HCT116 (cell line): ENCODE measurements around the gene MARCKS. TPM values are rescaled to one million over a fixed set of nuclear protein-coding genes. Genes with fewer than 3 reads are reported as not detected.

Experiments used
- ATAC-seq: fragments of 200-7000 bp; cut with Tn5 transposase; 2 replicates; pipeline ENCODE4 v1.9.1; 2020; ENCODE audit warnings: mild to moderate bottlenecking, moderate library complexity
- BruUV-seq: library from RNA; stranded (reverse); fragments of 400-500 nt; replicated peaks from 2 replicates; lab custom pipeline; 2021; lab: Mats Ljungman, UMichigan
- CTCF ChIA-PET: fragments of 300-600 bp; sonication (Branson Sonifier 250); formaldehyde crosslinking; loops from one replicate; lab custom pipeline; 2021; ENCODE audit warnings: antibody characterized with exemption; lab: Charles Lee
- POLR2A ChIA-PET: fragments of 300-600, 350-600 bp; sonication (Branson Sonifier 250); formaldehyde crosslinking; loops from one replicate; lab custom pipeline; 2021; ENCODE audit warnings: antibody characterized with exemption; lab: Charles Lee
- RAD21 ChIA-PET, 2 experiments: fragments of 300-600 bp; sonication (Branson Sonifier 250); formaldehyde crosslinking; loops; one replicate each; lab custom pipeline; 2023; ENCODE audit warnings: low total read pairs in 2 of 2; ENCODE audit not compliant: uncharacterized antibody in 2 of 2, unreplicated experiment in 2 of 2, low non-redundant PET in 1 of 2; lab: Charles Lee
- DNase-seq: peaks from one replicate; pipeline ENCODE4 v3.0.0-alpha.2; 2010; ENCODE audit warnings: low read depth, low spot score
- H2AFZ ChIP-seq: fragments of 200-600 bp; shearing (Covaris generic), sonication (generic); 2 replicates; pipeline ENCODE4 v1.6.1; 2017; ENCODE audit warnings: low read depth, mixed run types, mixed read lengths, antibody characterized with exemption, low read length; ENCODE audit not compliant: poor library complexity, severe bottlenecking
- H3K27ac ChIP-seq: 2 replicates; pipeline ENCODE4 v1.5.1; 2012; ENCODE audit warnings: low read depth, low read length
- H3K27me3 ChIP-seq: fragments of 200-600 bp; sonication (generic); 2 replicates; pipeline ENCODE4 v1.6.1; 2016; ENCODE audit warnings: mixed run types, low read length, mixed read lengths; ENCODE audit not compliant: insufficient read depth
- H3K36me3 ChIP-seq, 2 experiments: fragments of 200-500 bp in 1 of 2; fragments of 200-600 bp in 1 of 2; sonication (Bioruptor generic) in 1 of 2; sonication (generic) in 1 of 2; 2 replicates each; pipeline versions ENCODE4 v1.5.1 to v1.6.1; 2014 to 2016; ENCODE audit warnings: low read length in 2 of 2, inconsistent platforms in 1 of 2, mixed read lengths in 1 of 2, mixed run types in 1 of 2; ENCODE audit not compliant: insufficient read depth in 2 of 2, control insufficient read depth in 1 of 2
- H3K4me1 ChIP-seq, 2 experiments: fragments of 200-600 bp in 1 of 2; sonication (generic) in 1 of 2; 2 replicates each; pipeline versions ENCODE4 v1.5.1 to v1.6.1; 2012 to 2017; ENCODE audit warnings: low read length in 2 of 2, inconsistent platforms in 1 of 2, mild to moderate bottlenecking in 1 of 2, mixed read lengths in 1 of 2, mixed run types in 1 of 2, moderate library complexity in 1 of 2; ENCODE audit not compliant: insufficient read depth in 2 of 2, control insufficient read depth in 1 of 2
- H3K4me2 ChIP-seq: fragments of 200-600 bp; sonication (generic); 2 replicates; pipeline ENCODE4 v1.6.1; 2017; ENCODE audit warnings: mixed run types, low read length, mixed read lengths
- H3K4me3 ChIP-seq, 2 experiments: fragments of 200-600 bp in 1 of 2; sonication (generic) in 1 of 2; replicated peaks in 1 of 2; 2 replicates each; pipeline ENCODE4 v1.5.1; 2011 to 2016; ENCODE audit warnings: low read length in 2 of 2, control low read depth in 1 of 2, low read depth in 1 of 2, mild to moderate bottlenecking in 1 of 2, mixed read lengths in 1 of 2, mixed run types in 1 of 2
- H3K79me2 ChIP-seq: fragments of 200-600 bp; sonication (generic); 2 replicates; pipeline ENCODE4 v1.6.1; 2017; ENCODE audit warnings: mild to moderate bottlenecking, mixed run types, low read length, moderate library complexity, mixed read lengths; ENCODE audit not compliant: insufficient read depth
- H3K9ac ChIP-seq: fragments of 200-600 bp; sonication (generic); 2 replicates; pipeline ENCODE4 v1.6.1; 2016; ENCODE audit warnings: low read length, mixed read lengths
- H3K9me2 ChIP-seq: fragments of 200-600 bp; sonication (generic), shearing (Covaris generic); 2 replicates; pipeline ENCODE4 v1.6.1; 2017; ENCODE audit warnings: mixed run types, mild to moderate bottlenecking, moderate library complexity; ENCODE audit not compliant: insufficient read depth
- H3K9me3 ChIP-seq, 2 experiments: fragments of 200-500 bp in 1 of 2; fragments of 200-600 bp in 1 of 2; sonication (Bioruptor generic) in 1 of 2; sonication (generic) in 1 of 2; 2 replicates each; pipeline ENCODE4 v1.6.1; 2014 to 2017; ENCODE audit warnings: low read length in 2 of 2, mixed read lengths in 2 of 2, inconsistent platforms in 1 of 2, low read depth in 1 of 2, mild to moderate bottlenecking in 1 of 2, mixed run types in 1 of 2, moderate library complexity in 1 of 2; ENCODE audit not compliant: control insufficient read depth in 1 of 2, insufficient read depth in 1 of 2
- H4K20me1 ChIP-seq: fragments of 200-600 bp; sonication (generic), shearing (Covaris generic); 2 replicates; pipeline ENCODE4 v1.6.1; 2017; ENCODE audit warnings: mixed run types, mild to moderate bottlenecking, moderate library complexity; ENCODE audit not compliant: insufficient read depth
- EGR1 ChIP-seq: IDR thresholded peaks from 2 replicates; pipeline ENCODE4 v1.6.1; 2012; ENCODE audit warnings: low read depth
- ELF1 ChIP-seq: IDR thresholded peaks from 2 replicates; pipeline ENCODE4 v1.6.1; 2012; ENCODE audit warnings: low read depth, borderline replicate concordance
- EZH2 ChIP-seq: fragments of 200-600 bp; sonication (generic); IDR thresholded peaks from 2 replicates; pipeline ENCODE4 v1.6.1; 2017; ENCODE audit warnings: antibody characterized with exemption, mixed run types
- FOSL1 ChIP-seq: IDR thresholded peaks from 2 replicates; pipeline ENCODE4 v1.6.1; 2012; ENCODE audit warnings: low read depth
- JUND ChIP-seq: IDR thresholded peaks from 2 replicates; pipeline ENCODE4 v1.6.1; 2012
- POLR2A ChIP-seq: IDR thresholded peaks from 2 replicates; pipeline ENCODE4 v1.7.0; 2011; ENCODE audit warnings: borderline replicate concordance; ENCODE audit not compliant: insufficient read depth, insufficient read length; ENCODE audit errors: extremely low read depth
- POLR2AphosphoS5 ChIP-seq: IDR thresholded peaks from 2 replicates; pipeline ENCODE4 v1.6.1; 2011; ENCODE audit warnings: mild to moderate bottlenecking, low read depth, low read length, moderate library complexity
- SIN3A ChIP-seq: IDR thresholded peaks from 2 replicates; pipeline ENCODE4 v1.6.1; 2012; ENCODE audit warnings: low read depth
- SP1 ChIP-seq: IDR thresholded peaks from 2 replicates; pipeline ENCODE4 v1.6.1; 2012; ENCODE audit warnings: low read depth
- TCF7L2 ChIP-seq: IDR thresholded peaks from 2 replicates; pipeline ENCODE4 v1.7.0; 2011; ENCODE audit warnings: borderline replicate concordance, inconsistent platforms; ENCODE audit not compliant: insufficient read depth, insufficient read length; ENCODE audit errors: extremely low read depth
- ZNF274 ChIP-seq: fragments of 200-500 bp; sonication (Bioruptor generic); IDR thresholded peaks from 2 replicates; pipeline ENCODE4 v1.6.1; 2014; ENCODE audit warnings: mild to moderate bottlenecking, low read depth, low read length, inconsistent platforms
- intact Hi-C: fragments of 100-400 bp; cut with micrococcal nuclease; formaldehyde crosslinking; loops from 2 replicates; pipeline ENCODE4 v1.10.0; 2022
- total RNA-seq: library from RNA; stranded (reverse); gene quantifications from one replicate; pipeline ENCODE4 v1.2.1, GENCODE V29; 2021; ENCODE audit not compliant: unreplicated experiment
- TF ChIP-seq, protein P1 (sequence below): IDR thresholded peaks from 2 replicates; pipeline ENCODE4 v1.6.1; 2012; ENCODE audit warnings: low read depth
- TF ChIP-seq, protein P2 (sequence below): IDR thresholded peaks from 2 replicates; pipeline ENCODE4 v1.6.1; 2012

The MARCKS gene
- total RNA-seq, 1 experiment from 2014 or later = 25.7 TPM

DNA sequence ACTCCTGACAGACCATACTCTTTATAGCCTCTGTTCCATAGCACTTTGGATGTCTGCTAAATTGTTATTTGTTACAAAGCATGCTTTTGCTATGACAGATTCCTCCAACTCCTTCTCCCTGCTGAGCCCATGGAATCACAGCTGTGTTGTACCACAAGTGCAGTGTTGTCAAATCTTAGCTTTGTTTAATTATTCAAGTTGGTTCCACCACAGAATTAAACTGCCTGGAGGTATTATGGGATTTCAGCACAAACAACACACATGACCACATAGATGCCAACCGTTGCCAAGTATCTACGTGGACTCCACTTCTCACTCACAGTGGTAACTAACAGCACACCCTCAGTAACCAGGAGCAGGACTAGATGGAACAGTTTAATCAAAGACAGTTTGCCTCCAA lies 32.7 kb upstream of the MARCKS start:
- no peaks in the 10 kb centered on the region for H3K79me2 ChIP-seq
- POLR2A ChIA-PET = no interaction called here
- H3K36me3 ChIP-seq = no peaks in the 10 kb centered on the region
- TF ChIP-seq POLR2A = no peak
- TF ChIP-seq POLR2AphosphoS5 = no peak
- TF ChIP-seq ELF1 = no peak
- no peak for TF ChIP-seq FOSL1
- TF ChIP-seq, protein P1, sequence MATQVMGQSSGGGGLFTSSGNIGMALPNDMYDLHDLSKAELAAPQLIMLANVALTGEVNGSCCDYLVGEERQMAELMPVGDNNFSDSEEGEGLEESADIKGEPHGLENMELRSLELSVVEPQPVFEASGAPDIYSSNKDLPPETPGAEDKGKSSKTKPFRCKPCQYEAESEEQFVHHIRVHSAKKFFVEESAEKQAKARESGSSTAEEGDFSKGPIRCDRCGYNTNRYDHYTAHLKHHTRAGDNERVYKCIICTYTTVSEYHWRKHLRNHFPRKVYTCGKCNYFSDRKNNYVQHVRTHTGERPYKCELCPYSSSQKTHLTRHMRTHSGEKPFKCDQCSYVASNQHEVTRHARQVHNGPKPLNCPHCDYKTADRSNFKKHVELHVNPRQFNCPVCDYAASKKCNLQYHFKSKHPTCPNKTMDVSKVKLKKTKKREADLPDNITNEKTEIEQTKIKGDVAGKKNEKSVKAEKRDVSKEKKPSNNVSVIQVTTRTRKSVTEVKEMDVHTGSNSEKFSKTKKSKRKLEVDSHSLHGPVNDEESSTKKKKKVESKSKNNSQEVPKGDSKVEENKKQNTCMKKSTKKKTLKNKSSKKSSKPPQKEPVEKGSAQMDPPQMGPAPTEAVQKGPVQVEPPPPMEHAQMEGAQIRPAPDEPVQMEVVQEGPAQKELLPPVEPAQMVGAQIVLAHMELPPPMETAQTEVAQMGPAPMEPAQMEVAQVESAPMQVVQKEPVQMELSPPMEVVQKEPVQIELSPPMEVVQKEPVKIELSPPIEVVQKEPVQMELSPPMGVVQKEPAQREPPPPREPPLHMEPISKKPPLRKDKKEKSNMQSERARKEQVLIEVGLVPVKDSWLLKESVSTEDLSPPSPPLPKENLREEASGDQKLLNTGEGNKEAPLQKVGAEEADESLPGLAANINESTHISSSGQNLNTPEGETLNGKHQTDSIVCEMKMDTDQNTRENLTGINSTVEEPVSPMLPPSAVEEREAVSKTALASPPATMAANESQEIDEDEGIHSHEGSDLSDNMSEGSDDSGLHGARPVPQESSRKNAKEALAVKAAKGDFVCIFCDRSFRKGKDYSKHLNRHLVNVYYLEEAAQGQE = no peak
- TF ChIP-seq, protein P2, sequence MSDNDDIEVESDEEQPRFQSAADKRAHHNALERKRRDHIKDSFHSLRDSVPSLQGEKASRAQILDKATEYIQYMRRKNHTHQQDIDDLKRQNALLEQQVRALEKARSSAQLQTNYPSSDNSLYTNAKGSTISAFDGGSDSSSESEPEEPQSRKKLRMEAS = no peak
- TF ChIP-seq JUND = no peak
- TF ChIP-seq SIN3A = no peak
- no peak for TF ChIP-seq SP1
- no peak for TF ChIP-seq EGR1
- no peak for TF ChIP-seq ZNF274
- no peak for TF ChIP-seq EZH2
- TF ChIP-seq TCF7L2 = no peak
- TF ChIP-seq, all 23 proteins: peak for 0
- Histone ChIP-seq H3K4me2 (no peak overlapping the region), H3K9me2 (no peaks in the 10 kb centered on the region), H3K27ac (no peak overlapping the region), H2AFZ (no peak overlapping the region), H3K4me1 (no peaks in the 10 kb centered on the region), H3K27me3 (no peaks in the 10 kb centered on the region), H3K9me3 (no peaks in the 10 kb centered on the region), H4K20me1 (no peaks in the 10 kb centered on the region), H3K4me3 (no peak overlapping the region), H3K9ac (no peak overlapping the region)
- no peak for DNase-seq
- intact Hi-C loops = no loop called here
- ChIA-PET CTCF (no interaction called here), RAD21 (no interaction called here)
- no TSS peak for BruUV-seq
- ATAC-seq = no peak
